ENCODE results near the gene SIAH1. TPM values are rescaled to one million over a fixed set of nuclear protein-coding genes. Genes with fewer than 3 reads are reported as not detected.

SIAH1 gene
- total RNA-seq, 1 experiment from 2014 or later: 33.2 TPM

DNA sequence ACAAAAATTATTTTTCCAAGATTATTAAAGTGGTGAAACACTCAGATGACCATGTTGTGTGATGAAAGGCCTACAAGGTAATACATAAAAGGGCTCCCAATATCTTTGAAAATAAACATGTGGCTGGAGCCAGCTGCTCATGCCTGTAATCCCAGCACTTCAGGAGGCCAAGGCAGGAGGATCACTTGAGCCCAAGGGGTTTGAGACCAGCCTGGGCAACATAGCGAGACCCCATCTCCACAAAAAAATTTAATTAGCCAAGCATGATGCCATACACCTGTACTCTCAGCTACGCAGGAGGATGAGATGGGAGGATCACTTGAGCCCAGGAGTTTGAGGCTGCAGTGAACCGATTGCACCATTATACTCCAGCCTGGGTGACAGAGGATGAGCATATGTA lies 26.8 kb downstream of the SIAH1 start:
- H3K18ac ChIP-seq (ENCODE audit: insufficient read length, low read depth, low read length): no peak overlapping the region
- H3K79me2 ChIP-seq (ENCODE audit: insufficient read depth, low read length): peaks cover 17% of the 10 kb centered on the region; the same call in 1 of the 2 replicates
- no peaks in the 10 kb centered on the region for H3K27me3 ChIP-seq (ENCODE audit: insufficient read depth, low read length)
- no peak overlapping the region for H2BK5ac ChIP-seq (ENCODE audit: insufficient read length, low read length)
- no peaks in the 10 kb centered on the region for H3K9me3 ChIP-seq (ENCODE audit: control insufficient read depth, low read depth, low read length)
- no peak overlapping the region for H3K9ac ChIP-seq (ENCODE audit: extremely low read depth, insufficient read length, low read length)
- no peak overlapping the region for H2BK15ac ChIP-seq (ENCODE audit: low read depth, low read length)
- Mint-ChIP-seq H3K27me3 (ENCODE audit: low read depth) (no peaks in the 10 kb centered on the region), H3K9me3 (no peaks in the 10 kb centered on the region), H3K36me3 (ENCODE audit: insufficient read depth in 1 of 3, low read depth in 3 of 3) (peaks cover 0 to 32% (median 26%) of the 10 kb centered on the region in 3 experiments; a peak in 6 of 7 replicates), H3K4me3 (no peak overlapping the region), H3K4me1 (peaks cover 8 to 13% of the 10 kb centered on the region in 2 experiments), H3K27ac (no peak overlapping the region)
- no peak overlapping the region for H2AK5ac ChIP-seq (ENCODE audit: insufficient read length, low read length)
- H2BK12ac ChIP-seq (ENCODE audit: insufficient read length, low read depth, low read length): no peak overlapping the region
- H4K20me1 ChIP-seq (ENCODE audit: control insufficient read depth, insufficient read depth, insufficient read length): no peaks in the 10 kb centered on the region
- H2BK120ac ChIP-seq (ENCODE audit: low read depth, low read length, poor library complexity, severe bottlenecking): no peak overlapping the region
- H3K23me2 ChIP-seq (ENCODE audit: insufficient read length, low read depth, low read length, poor library complexity, severe bottlenecking): no peaks in the 10 kb centered on the region
- no peak overlapping the region for H3K14ac ChIP-seq (ENCODE audit: insufficient read depth, low read length)
- no CpG with 5 or more reads among the region's 3 CpGs for WGBS (ENCODE audit: extremely low coverage, insufficient read length, low lambda C conversion rate)
- H2AFZ ChIP-seq (ENCODE audit: low read length): no peak overlapping the region
- H4K91ac ChIP-seq (ENCODE audit: insufficient read length, low read depth, low read length): no peak overlapping the region
- no peak overlapping the region for H3K27ac ChIP-seq (ENCODE audit: insufficient read length, low read depth, low read length)
- no peak overlapping the region for H4K5ac ChIP-seq (ENCODE audit: insufficient read length, low read depth, low read length)
- H3K4me1 ChIP-seq (ENCODE audit: insufficient read depth, low read length): no peaks in the 10 kb centered on the region; the same call in 1 of the 2 replicates
- TF ChIP-seq CTCF (conservative IDR thresholded peaks at IDR 0.05): no peak
- no peak overlapping the region for H4K8ac ChIP-seq (replicated peaks; ENCODE audit: insufficient read length, low read depth, low read length)
- H3T11ph ChIP-seq (ENCODE audit: low read length): no peak overlapping the region
- no peak for DNase-seq
- peaks cover 5% of the 10 kb centered on the region for H3K79me1 ChIP-seq (ENCODE audit: insufficient read depth, low read depth, low read length, poor library complexity, severe bottlenecking)
- H2BK20ac ChIP-seq (ENCODE audit: low read depth, low read length, poor library complexity, severe bottlenecking): no peak overlapping the region
- H3K23ac ChIP-seq (ENCODE audit: insufficient read length, low read depth, low read length): no peak overlapping the region
- H3K56ac ChIP-seq (ENCODE audit: insufficient read length, low read depth, low read length): no peak overlapping the region
- no peak overlapping the region for H3K4ac ChIP-seq (ENCODE audit: low read depth, low read length)
- no peak overlapping the region for H3K4me2 ChIP-seq (ENCODE audit: insufficient read depth, insufficient read length, low read length)
